ENCODE data around the gene TBXAS1. TPM values are rescaled to one million over a fixed set of nuclear protein-coding genes. Genes with fewer than 3 reads are reported as not detected.

The TBXAS1 gene
- polyA plus RNA-seq, 1 donor from 2014 or later = 0.93 TPM

GRCh38 chr7:140036224-140036962, 207.3 kb downstream of the TBXAS1 start:
- no peak overlapping the region for H3K4me2 ChIP-seq (ENCODE audit: low read length)
- H2AFZ ChIP-seq (ENCODE audit: low read depth, low read length) = no peak overlapping the region

GRCh38 chr7:140039066-140039465, 210.0 kb downstream of the TBXAS1 start:
- no peaks in the 10 kb centered on the region for H3F3A ChIP-seq (ENCODE audit: insufficient read depth, low read length, poor library complexity, severe bottlenecking)
- H2AFZ ChIP-seq (ENCODE audit: low read depth, low read length) = no peak overlapping the region
- no peak overlapping the region for H3K4me2 ChIP-seq (ENCODE audit: low read length)
- no peaks in the 10 kb centered on the region for H3K9me2 ChIP-seq (ENCODE audit: insufficient read depth, low read length)
- no peak overlapping the region for H3K27ac ChIP-seq (ENCODE audit: low read length)
- H4K20me1 ChIP-seq (ENCODE audit: insufficient read depth) = no peaks in the 10 kb centered on the region
- H3K36me3 ChIP-seq (ENCODE audit: insufficient read depth, low read length) = no peaks in the 10 kb centered on the region
- no peaks in the 10 kb centered on the region for H3K79me2 ChIP-seq (replicated peaks; ENCODE audit: insufficient read depth, low read length)
- H3K27me3 ChIP-seq (ENCODE audit: insufficient read depth, low read depth, low read length) = peaks cover 6% of the 10 kb centered on the region
- TF ChIP-seq REST (IDR thresholded peaks at IDR 0.05; ENCODE audit: borderline replicate concordance) (no peak), EZH2 (IDR thresholded peaks at IDR 0.05; ENCODE audit: borderline replicate concordance, insufficient read depth, low read length, poor library complexity, severe bottlenecking) (no peak), MXI1 (conservative IDR thresholded peaks at IDR 0.05; ENCODE audit: poor library complexity, severe bottlenecking) (no peak), POLR2AphosphoS5 (IDR thresholded peaks at IDR 0.05) (no peak), EP300 (conservative IDR thresholded peaks at IDR 0.05; ENCODE audit: poor library complexity, severe bottlenecking) (no peak), TAF1 (IDR thresholded peaks at IDR 0.05; ENCODE audit: low read depth) (no peak), RAD21 (conservative IDR thresholded peaks at IDR 0.05) (no peak), SMC3 (conservative IDR thresholded peaks at IDR 0.05; ENCODE audit: poor library complexity) (no peak)
- TF ChIP-seq, protein P1, sequence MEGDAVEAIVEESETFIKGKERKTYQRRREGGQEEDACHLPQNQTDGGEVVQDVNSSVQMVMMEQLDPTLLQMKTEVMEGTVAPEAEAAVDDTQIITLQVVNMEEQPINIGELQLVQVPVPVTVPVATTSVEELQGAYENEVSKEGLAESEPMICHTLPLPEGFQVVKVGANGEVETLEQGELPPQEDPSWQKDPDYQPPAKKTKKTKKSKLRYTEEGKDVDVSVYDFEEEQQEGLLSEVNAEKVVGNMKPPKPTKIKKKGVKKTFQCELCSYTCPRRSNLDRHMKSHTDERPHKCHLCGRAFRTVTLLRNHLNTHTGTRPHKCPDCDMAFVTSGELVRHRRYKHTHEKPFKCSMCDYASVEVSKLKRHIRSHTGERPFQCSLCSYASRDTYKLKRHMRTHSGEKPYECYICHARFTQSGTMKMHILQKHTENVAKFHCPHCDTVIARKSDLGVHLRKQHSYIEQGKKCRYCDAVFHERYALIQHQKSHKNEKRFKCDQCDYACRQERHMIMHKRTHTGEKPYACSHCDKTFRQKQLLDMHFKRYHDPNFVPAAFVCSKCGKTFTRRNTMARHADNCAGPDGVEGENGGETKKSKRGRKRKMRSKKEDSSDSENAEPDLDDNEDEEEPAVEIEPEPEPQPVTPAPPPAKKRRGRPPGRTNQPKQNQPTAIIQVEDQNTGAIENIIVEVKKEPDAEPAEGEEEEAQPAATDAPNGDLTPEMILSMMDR (IDR thresholded peaks at IDR 0.05; ENCODE audit: poor library complexity, severe bottlenecking) = no peak
- no peak overlapping the region for H3K4me3 ChIP-seq (ENCODE audit: low read length)
- H3K9ac ChIP-seq (ENCODE audit: low read length) = no peak overlapping the region
- no peaks in the 10 kb centered on the region for H3K9me3 ChIP-seq (ENCODE audit: low read length)

More at GRCh38 chr7:140036224-140036962, 207.3 kb downstream of the TBXAS1 start:
- H3K9me2 ChIP-seq (ENCODE audit: insufficient read depth, low read length) = no peaks in the 10 kb centered on the region
- no peak overlapping the region for H3K27ac ChIP-seq (ENCODE audit: low read length)
- no peak overlapping the region for H3K9ac ChIP-seq (ENCODE audit: low read length)
- no peaks in the 10 kb centered on the region for H3K79me2 ChIP-seq (replicated peaks; ENCODE audit: insufficient read depth, low read length)
- H3K4me3 ChIP-seq (ENCODE audit: low read length) = no peak overlapping the region
- peaks cover 6% of the 10 kb centered on the region for H3K27me3 ChIP-seq (ENCODE audit: insufficient read depth, low read depth, low read length)
- TF ChIP-seq EZH2 (IDR thresholded peaks at IDR 0.05; ENCODE audit: borderline replicate concordance, insufficient read depth, low read length, poor library complexity, severe bottlenecking) = no peak
- TF ChIP-seq RAD21 (conservative IDR thresholded peaks at IDR 0.05) = no peak
- TF ChIP-seq, protein P1 (IDR thresholded peaks at IDR 0.05; ENCODE audit: poor library complexity, severe bottlenecking) = no peak
- no peaks in the 10 kb centered on the region for H4K20me1 ChIP-seq (ENCODE audit: insufficient read depth)
- no peaks in the 10 kb centered on the region for H3K9me3 ChIP-seq (ENCODE audit: low read length)
- no peaks in the 10 kb centered on the region for H3F3A ChIP-seq (ENCODE audit: insufficient read depth, low read length, poor library complexity, severe bottlenecking)
- no peaks in the 10 kb centered on the region for H3K36me3 ChIP-seq (ENCODE audit: insufficient read depth, low read length)

All from neural cell (in vitro differentiated cells).